NT2/D1 (cell line): Measurements from ENCODE around the gene SAA2.

Source experiments
- DNase-seq: peaks from one replicate; pipeline ENCODE4 v3.0.0-alpha.2; 2011; ENCODE audit warnings: low read depth, low spot score
- H3K27me3 ChIP-seq: 2 replicates; pipeline ENCODE4 v1.6.0; 2011; ENCODE audit warnings: mild to moderate bottlenecking; ENCODE audit not compliant: insufficient read length, insufficient read depth
- H3K36me3 ChIP-seq: 2 replicates; pipeline ENCODE4 v1.6.1; 2011; ENCODE audit warnings: mild to moderate bottlenecking, low read length, mixed read lengths; ENCODE audit not compliant: insufficient read depth, insufficient read length
- H3K4me1 ChIP-seq: 2 replicates; pipeline ENCODE4 v1.5.1; 2011; ENCODE audit not compliant: insufficient read depth, insufficient read length
- H3K4me3 ChIP-seq: 2 replicates; pipeline ENCODE4 v1.5.1; 2011; ENCODE audit warnings: low read depth; ENCODE audit not compliant: insufficient read length
- H3K9ac ChIP-seq: 2 replicates; pipeline ENCODE4 v1.6.0; 2011; ENCODE audit warnings: low read depth; ENCODE audit not compliant: insufficient read length
- H3K9me3 ChIP-seq: 2 replicates; pipeline ENCODE4 v1.5.1; 2011; ENCODE audit warnings: mild to moderate bottlenecking, low read length; ENCODE audit not compliant: insufficient read depth
- SUZ12 ChIP-seq: IDR thresholded peaks from 2 replicates; pipeline ENCODE4 v1.6.1; 2011; ENCODE audit not compliant: insufficient read length, insufficient read depth; ENCODE audit errors: extremely low read depth
- YY1 ChIP-seq: IDR thresholded peaks from 2 replicates; pipeline ENCODE4 v1.6.1; 2011; ENCODE audit not compliant: insufficient read length, insufficient read depth
- ZNF274 ChIP-seq: IDR thresholded peaks from 2 replicates; pipeline ENCODE4 v1.6.1; 2011; ENCODE audit warnings: mild to moderate bottlenecking, low read depth, low read length

Gene SAA2

GRCh38 chr11:18245396-18245795, 3.1 kb downstream of the SAA2 start:
- DNase-seq, result no peak
- no peaks in the 10 kb centered on the region for H3K36me3 ChIP-seq
- H3K4me3 ChIP-seq, result no peak overlapping the region
- no peaks in the 10 kb centered on the region for H3K27me3 ChIP-seq
- TF ChIP-seq SUZ12 (no peak), ZNF274 (no peak), YY1 (no peak)
- H3K4me1 ChIP-seq, result no peaks in the 10 kb centered on the region
- H3K9me3 ChIP-seq, result 0 out of 2 replicates have a peak, but pooled peaks cover 6% of the 10 kb centered on the region
- no peak overlapping the region for H3K9ac ChIP-seq

DNA sequence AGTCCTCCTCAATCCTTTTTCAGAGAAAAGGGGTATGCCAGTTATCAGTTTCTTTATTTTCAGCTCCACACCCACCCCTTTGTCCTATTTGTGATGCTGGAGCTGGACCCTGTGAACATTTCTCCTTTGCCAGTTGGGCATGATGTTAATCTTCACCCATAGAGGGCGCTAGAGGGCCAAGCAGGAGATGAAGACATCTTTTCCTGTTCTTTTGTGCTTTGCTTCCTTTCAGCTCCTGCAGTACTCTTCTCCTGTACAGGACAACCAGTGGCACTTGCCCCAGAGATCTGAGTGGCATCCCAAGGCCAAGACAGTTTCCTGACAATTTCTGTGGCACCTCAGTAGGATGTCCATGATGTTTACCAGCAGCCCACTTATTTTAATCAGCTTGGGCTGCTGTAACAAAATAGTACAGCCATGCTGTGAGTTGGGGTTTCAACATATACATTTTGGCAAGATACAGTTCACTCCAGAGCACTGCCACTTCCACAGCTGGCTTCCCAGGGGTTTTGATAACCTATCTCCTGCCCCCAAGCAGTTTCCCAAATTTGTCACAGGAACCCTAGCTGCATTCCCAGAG, 4.6 kb downstream of the SAA2 start:
- no peaks in the 10 kb centered on the region for H3K27me3 ChIP-seq
- H3K4me3 ChIP-seq, result no peak overlapping the region
- H3K9me3 ChIP-seq, result 0 out of 2 replicates have a peak, but pooled peaks cover 6% of the 10 kb centered on the region
- no peaks in the 10 kb centered on the region for H3K36me3 ChIP-seq
- TF ChIP-seq SUZ12 (no peak), ZNF274 (no peak), YY1 (no peak)
- peak; percentile 63 for DNase-seq
- H3K9ac ChIP-seq, result no peak overlapping the region
- H3K4me1 ChIP-seq, result no peaks in the 10 kb centered on the region

GRCh38 chr11:18239655-18240054, 8.8 kb downstream of the SAA2 start:
- Histone ChIP-seq H3K4me3 (no peak overlapping the region), H3K36me3 (no peaks in the 10 kb centered on the region), H3K9ac (no peak overlapping the region), H3K27me3 (no peaks in the 10 kb centered on the region), H3K4me1 (no peaks in the 10 kb centered on the region), H3K9me3 (0 out of 2 replicates have a peak, but pooled peaks cover 6% of the 10 kb centered on the region)
- TF ChIP-seq ZNF274 (no peak), SUZ12 (no peak), YY1 (no peak)
- DNase-seq, result no peak

GRCh38 chr11:18236664-18237356, 11.7 kb downstream of the SAA2 start, which contains the start of gene SAA4:
Gene SAA4, minus strand, starts transcription at chr11:18236802. Its CDS starts 876 bp downstream, at chr11:18235926.
- TF ChIP-seq SUZ12 (no peak), YY1 (no peak), ZNF274 (no peak)

DNA sequence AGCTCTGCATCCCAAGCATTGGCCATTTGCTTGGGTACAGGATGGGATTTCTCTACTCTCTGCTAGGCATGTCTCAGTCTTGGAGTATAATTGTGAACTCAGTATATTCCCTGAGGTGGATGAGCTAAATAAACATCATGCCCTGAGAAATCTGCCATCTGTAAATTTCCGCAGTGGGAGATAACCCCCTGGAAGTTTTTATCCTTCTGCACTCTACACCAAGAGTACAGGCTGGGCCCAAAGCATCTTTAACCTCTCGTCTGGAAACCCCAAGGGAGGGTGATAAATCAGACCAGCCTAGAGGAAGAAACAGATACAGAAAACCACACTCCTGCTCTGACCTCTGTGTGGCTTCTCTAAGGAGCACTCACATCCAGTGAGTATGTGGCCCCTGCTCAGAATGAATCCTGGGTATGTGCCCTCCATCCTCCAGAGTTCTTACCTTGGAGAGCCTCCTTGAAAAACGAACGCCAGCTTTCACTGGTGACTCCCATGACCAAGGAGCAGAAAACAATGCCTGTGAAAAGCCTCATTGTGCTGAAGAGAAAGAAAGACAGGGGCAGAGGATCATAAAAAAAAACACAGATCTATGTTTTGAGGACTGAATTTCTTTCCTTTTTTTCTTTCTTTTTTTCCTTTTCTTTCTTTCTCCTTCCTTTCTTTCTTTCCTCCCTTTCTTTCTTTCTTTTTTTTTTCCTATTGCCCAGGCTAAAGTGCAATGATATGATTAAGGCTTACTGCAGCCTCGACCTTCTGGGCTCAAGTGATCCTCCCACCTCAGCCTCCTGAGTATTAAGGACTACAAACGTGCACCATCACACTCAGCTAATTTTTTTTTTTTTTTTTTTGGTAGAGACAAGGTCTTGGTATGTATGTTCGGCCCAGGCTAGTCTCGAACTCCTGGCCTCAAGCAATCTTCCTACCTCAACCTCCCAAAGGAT, 12.8 kb downstream of the SAA2 start:
- Histone ChIP-seq H3K27me3 (no peaks in the 10 kb centered on the region), H3K4me3 (no peak overlapping the region), H3K4me1 (no peaks in the 10 kb centered on the region), H3K9ac (no peak overlapping the region), H3K9me3 (no peaks in the 10 kb centered on the region), H3K36me3 (no peaks in the 10 kb centered on the region)
- TF ChIP-seq YY1 (no peak), SUZ12 (no peak), ZNF274 (no peak)
- DNase-seq, result no peak

More at GRCh38 chr11:18236664-18237356, 11.7 kb downstream of the SAA2 start, which contains the start of gene SAA4:
- Histone ChIP-seq H3K4me3 (no peak within 1 kb of the TSS), H3K27me3 (no peaks in the 10 kb centered on the region), H3K9me3 (no peaks in the 10 kb centered on the region), H3K36me3 (no peaks in the 10 kb centered on the region), H3K9ac (no peak within 1 kb of the TSS), H3K4me1 (no peaks in the 10 kb centered on the region)
- no peak for DNase-seq

DNA sequence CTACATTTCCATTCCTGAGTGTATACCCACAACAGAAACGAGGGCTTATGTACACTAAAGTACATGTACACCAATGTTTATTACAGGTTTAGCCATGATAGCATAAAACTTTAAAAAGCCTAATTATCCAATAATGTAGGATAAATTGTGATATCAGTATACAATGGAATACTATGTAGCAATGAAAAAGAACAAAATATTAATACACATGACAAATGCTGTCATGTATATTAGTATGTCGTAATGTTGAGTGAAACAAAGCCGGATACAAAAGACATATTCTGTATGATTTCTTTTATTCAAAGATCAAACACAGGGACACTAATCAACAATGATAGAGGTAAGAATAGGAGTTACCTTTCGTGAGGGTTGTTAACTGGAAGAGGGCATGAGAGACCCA, 14.6 kb downstream of the SAA2 start:
- no peaks in the 10 kb centered on the region for H3K27me3 ChIP-seq
- H3K9ac ChIP-seq, result no peak overlapping the region
- DNase-seq, result no peak
- TF ChIP-seq ZNF274, result no peak
- TF ChIP-seq YY1, result no peak
- TF ChIP-seq SUZ12, result no peak
- no peak overlapping the region for H3K4me3 ChIP-seq
- H3K9me3 ChIP-seq, result no peaks in the 10 kb centered on the region
- no peaks in the 10 kb centered on the region for H3K36me3 ChIP-seq
- no peaks in the 10 kb centered on the region for H3K4me1 ChIP-seq

DNA sequence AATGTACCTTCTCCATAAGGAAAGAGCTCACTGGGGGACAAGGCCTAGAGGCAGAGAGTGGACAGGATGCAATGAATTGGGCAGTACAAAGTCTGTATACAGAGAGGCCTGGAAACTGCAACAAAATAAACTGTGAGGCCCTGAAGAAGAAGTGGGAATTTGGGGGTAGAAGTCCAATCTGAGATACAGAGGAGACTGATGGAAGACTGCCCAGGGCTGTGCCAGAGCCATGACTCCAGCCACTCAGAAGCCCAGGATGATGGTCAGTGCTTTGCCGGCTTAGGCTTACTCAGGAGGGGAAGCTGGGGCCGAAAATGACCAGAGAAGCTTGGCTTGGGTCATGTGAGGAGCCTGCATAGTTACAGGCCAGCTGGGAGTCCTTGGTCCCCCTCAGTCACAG, 17.6 kb downstream of the SAA2 start:
- TF ChIP-seq YY1 (no peak), SUZ12 (no peak), ZNF274 (no peak)
- Histone ChIP-seq H3K4me3 (no peak overlapping the region), H3K9me3 (no peaks in the 10 kb centered on the region), H3K9ac (no peak overlapping the region), H3K4me1 (no peaks in the 10 kb centered on the region), H3K36me3 (no peaks in the 10 kb centered on the region), H3K27me3 (no peaks in the 10 kb centered on the region)
- no peak for DNase-seq
